ENCODE results near the gene ZNF853. TPM values are rescaled to one million over a fixed set of nuclear protein-coding genes. Genes with fewer than 3 reads are reported as not detected.

The ZNF853 gene
- total RNA-seq, 2 experiments from 2014 or later = 0.55 to 0.60 TPM

GRCh38 chr7:6567886-6568285, 47.5 kb upstream of the ZNF853 start:
- intact Hi-C loops (cut with micrococcal nuclease; ENCODE audit: unreplicated experiment) = no loop called here
- H3K36me3 ChIP-seq (ENCODE audit: insufficient read depth, low read length) = no peaks in the 10 kb centered on the region
- H3K4me1 ChIP-seq (ENCODE audit: insufficient read depth, low read length, poor library complexity, severe bottlenecking) = peaks cover 8% of the 10 kb centered on the region
- no peaks in the 10 kb centered on the region for H4K20me1 ChIP-seq (ENCODE audit: insufficient read depth, low read length)
- CTCF ChIA-PET (ENCODE audit: unreplicated experiment) = no interaction called here
- no peak overlapping the region for H3K4me2 ChIP-seq (ENCODE audit: low read length)
- no peaks in the 10 kb centered on the region for H3K79me2 ChIP-seq (ENCODE audit: insufficient read depth, low read depth, low read length)
- no peak overlapping the region; the same call in 1 of the 2 replicates for H2AFZ ChIP-seq (ENCODE audit: low read length)
- POLR2A ChIA-PET = interaction anchor here (0.5 to 1.5 kb wide), 4 partner anchors 8 to 54 kb away, joined by 3 to 4 read pairs (median 3); no protein-coding TSS in a partner anchor
- H3K9me2 ChIP-seq (ENCODE audit: insufficient read depth, low read length) = no peaks in the 10 kb centered on the region
- H3K9me3 ChIP-seq (ENCODE audit: low read length) = peaks cover 5% of the 10 kb centered on the region; the same call in 1 of the 2 replicates
- TF ChIP-seq, protein P1, sequence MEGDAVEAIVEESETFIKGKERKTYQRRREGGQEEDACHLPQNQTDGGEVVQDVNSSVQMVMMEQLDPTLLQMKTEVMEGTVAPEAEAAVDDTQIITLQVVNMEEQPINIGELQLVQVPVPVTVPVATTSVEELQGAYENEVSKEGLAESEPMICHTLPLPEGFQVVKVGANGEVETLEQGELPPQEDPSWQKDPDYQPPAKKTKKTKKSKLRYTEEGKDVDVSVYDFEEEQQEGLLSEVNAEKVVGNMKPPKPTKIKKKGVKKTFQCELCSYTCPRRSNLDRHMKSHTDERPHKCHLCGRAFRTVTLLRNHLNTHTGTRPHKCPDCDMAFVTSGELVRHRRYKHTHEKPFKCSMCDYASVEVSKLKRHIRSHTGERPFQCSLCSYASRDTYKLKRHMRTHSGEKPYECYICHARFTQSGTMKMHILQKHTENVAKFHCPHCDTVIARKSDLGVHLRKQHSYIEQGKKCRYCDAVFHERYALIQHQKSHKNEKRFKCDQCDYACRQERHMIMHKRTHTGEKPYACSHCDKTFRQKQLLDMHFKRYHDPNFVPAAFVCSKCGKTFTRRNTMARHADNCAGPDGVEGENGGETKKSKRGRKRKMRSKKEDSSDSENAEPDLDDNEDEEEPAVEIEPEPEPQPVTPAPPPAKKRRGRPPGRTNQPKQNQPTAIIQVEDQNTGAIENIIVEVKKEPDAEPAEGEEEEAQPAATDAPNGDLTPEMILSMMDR (conservative IDR thresholded peaks at IDR 0.05; ENCODE audit: low read length) = no peak
- no peak for TF ChIP-seq EZH2phosphoT487 (IDR thresholded peaks at IDR 0.05; ENCODE audit: borderline replicate concordance, low read depth, low read length)
- BruUV-seq (replicated peaks) = no TSS peak
- DNase-seq (ENCODE audit: low spot score) = no peak
- H3K27ac ChIP-seq (ENCODE audit: low read depth, low read length, poor library complexity, severe bottlenecking) = no peak overlapping the region
- H3K4me3 ChIP-seq (ENCODE audit: low read depth, low read length, poor library complexity, severe bottlenecking) = no peak overlapping the region

DNA sequence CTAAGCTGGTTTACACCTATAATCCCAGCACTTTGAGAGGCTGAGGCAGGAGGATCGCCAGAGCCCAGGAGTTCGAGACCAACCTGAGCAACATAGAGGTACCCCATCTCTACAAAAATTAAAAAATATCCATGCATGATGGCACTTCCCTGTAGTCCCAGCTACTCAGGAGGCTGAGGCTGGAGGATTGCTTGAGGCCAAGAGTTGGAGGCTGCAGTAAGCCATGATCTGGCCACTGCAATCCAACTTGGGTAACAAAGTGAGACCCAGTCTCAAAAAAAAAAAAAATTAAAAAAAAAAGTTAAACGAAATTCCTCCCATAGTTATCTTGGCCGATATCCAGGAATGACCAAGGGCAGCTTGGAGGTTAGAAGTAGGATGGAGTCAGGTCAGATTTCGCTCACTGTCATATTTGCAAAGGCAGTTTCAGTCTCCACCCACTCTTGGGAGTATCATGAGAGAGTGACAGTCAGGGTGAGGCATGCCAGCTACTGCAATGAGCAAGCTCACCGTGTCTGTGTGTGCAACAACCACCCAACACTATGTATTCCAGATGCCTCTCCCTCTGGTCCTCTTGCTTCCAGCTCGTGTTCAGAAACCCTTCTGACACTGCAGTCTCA, 44.1 kb upstream of the ZNF853 start:
- BruUV-seq (replicated peaks) = no TSS peak

More for the DNA sequence above, 44.1 kb upstream of the ZNF853 start:
- H3K4me3 ChIP-seq (ENCODE audit: low read depth, low read length, poor library complexity, severe bottlenecking) = no peak overlapping the region
- peaks cover 28% of the 10 kb centered on the region for H3K4me1 ChIP-seq (ENCODE audit: insufficient read depth, low read length, poor library complexity, severe bottlenecking)
- H3K4me2 ChIP-seq (ENCODE audit: low read length) = no peak overlapping the region
- H3K9me3 ChIP-seq (ENCODE audit: low read length) = peaks cover 11% of the 10 kb centered on the region; the same call in 1 of the 2 replicates
- H3K9me2 ChIP-seq (ENCODE audit: insufficient read depth, low read length) = no peaks in the 10 kb centered on the region
- H3K27ac ChIP-seq (ENCODE audit: low read depth, low read length, poor library complexity, severe bottlenecking) = no peak overlapping the region
- ChIA-PET CTCF (ENCODE audit: unreplicated experiment) (interaction anchor here (0.6 kb wide), 1 partner anchor 14 kb away, joined by 5 read pairs; no protein-coding TSS in a partner anchor), POLR2A (interaction anchor here (0.5 kb wide), 2 partner anchors 25 to 1803 kb away, joined by 3 read pairs; no protein-coding TSS in a partner anchor)
- H2AFZ ChIP-seq (ENCODE audit: low read length) = no peak overlapping the region
- TF ChIP-seq, protein P1 (conservative IDR thresholded peaks at IDR 0.05; ENCODE audit: low read length) = no peak
- TF ChIP-seq EZH2phosphoT487 (IDR thresholded peaks at IDR 0.05; ENCODE audit: borderline replicate concordance, low read depth, low read length) = no peak
- no peak for DNase-seq (ENCODE audit: low spot score)
- intact Hi-C loops (cut with micrococcal nuclease; ENCODE audit: unreplicated experiment) = no loop called here
- no peaks in the 10 kb centered on the region for H4K20me1 ChIP-seq (ENCODE audit: insufficient read depth, low read length)
- no peaks in the 10 kb centered on the region for H3K79me2 ChIP-seq (ENCODE audit: insufficient read depth, low read depth, low read length)
- no peaks in the 10 kb centered on the region for H3K36me3 ChIP-seq (ENCODE audit: insufficient read depth, low read length)

Data from OCI-LY7 (cell line).